GM11168 (cell line): Measurements from ENCODE around the gene PHF14.

Experiments
- in situ Hi-C: fragments of 300-500 bp; cut with MboI; formaldehyde crosslinking; loops from one replicate; pipeline ENCODE4 v1.12.0; 2022; ENCODE audit warnings: low sequenced_read_pairs; ENCODE audit not compliant: unreplicated experiment

PHF14 gene

DNA sequence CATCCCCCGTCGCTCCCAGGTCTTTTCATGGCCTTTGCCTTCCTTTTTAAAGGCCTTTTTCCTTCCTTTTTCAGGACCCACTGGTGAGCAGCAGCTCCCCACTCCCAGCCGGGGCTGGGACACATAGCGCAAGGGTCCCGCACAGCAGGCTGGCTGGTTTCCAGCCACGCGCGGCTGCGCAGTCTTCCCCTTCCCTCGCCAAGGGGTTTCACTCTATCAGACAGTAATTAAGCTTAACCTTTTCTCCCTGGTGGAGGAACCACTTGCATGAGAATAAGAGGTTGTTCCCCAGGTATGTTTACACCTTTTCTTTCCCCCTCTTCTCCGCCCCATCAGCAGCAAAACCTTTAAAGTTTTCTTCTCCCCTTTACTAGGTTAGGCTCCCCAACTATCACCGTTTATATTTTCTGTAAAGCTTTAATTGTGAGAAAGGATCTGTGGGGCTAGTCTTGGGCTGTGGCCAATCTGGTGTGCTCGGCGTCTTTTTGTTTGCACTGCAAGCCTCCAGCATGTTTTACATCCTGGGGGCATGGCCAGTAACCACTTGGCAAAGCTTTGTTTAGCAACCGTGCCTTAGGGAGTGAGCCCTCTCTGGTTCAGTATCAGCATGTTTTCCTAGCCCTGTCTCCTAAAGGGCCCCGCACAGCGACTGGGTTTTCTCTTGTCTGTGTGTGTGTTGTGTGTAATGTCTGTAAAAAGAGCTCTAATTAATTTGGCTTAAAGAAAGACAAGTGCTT, 219.6 kb downstream of the PHF14 start:
- in situ Hi-C loops, result loop anchor here (10.0 kb wide), 1 partner anchor 158 kb away; no protein-coding TSS in a partner anchor

DNA sequence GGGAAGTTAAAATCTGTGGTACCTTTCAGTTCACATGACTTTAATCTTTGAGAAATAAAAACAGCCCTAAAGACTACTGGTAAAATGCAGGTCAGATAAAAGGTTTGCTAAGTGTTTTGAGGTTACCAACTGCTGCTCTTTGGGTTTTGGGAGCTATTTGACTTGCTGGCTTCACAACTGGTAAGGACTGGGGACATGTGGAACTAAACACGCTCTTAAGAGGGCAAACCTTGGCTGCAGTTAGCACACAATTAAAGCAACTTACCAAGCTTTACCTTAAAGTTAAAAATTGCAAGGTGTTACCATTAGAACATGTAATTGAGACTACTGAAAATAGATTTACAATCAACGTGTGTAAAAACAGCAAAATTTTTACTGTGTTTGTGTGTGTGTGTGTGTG, 220.2 kb downstream of the PHF14 start:
- in situ Hi-C loops, result loop anchor here (10.0 kb wide), 1 partner anchor 159 kb away; no protein-coding TSS in a partner anchor

DNA sequence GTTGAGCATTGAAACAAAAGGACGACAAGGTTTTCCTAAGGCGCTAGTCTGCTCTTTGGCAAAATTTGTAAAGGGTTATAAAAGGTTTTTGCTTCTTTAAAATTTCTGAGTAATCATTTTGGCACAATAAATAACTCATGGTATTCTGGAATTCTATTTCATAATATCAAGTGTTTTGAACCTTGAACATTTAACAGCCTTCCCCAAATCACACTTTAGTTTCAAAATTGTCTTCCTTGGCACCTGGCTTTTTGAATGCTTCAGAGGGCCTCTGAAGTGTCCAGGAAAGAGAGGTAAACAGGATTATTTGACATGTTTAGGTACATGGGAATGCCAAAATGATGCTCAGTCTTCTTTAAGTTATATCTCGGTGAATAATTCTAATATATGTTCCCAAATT, 220.8 kb downstream of the PHF14 start:
- in situ Hi-C loops, result loop anchor here (10.0 kb wide), 1 partner anchor 160 kb away; no protein-coding TSS in a partner anchor

DNA sequence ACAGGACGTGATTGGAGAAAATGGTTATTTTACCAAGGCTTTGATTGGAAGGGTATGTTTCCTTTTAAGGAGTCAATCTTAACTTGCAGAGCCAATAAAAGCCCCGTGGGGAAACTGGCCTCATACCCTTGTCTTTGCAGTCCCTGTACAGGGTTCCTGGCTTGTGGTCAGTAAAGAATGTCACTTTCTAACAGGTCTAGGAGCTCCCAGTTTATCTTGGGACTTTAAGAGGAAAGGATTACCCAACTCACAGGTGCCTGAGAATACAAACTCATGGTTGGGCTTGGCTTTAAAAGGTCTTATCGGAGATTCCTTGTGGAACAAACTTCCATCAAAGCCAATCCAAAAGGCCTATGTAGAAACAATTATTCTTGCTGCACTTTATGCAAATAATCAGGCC, 221.8 kb downstream of the PHF14 start:
- in situ Hi-C loops, result loop anchor here (10.0 kb wide), 1 partner anchor 161 kb away; no protein-coding TSS in a partner anchor

DNA sequence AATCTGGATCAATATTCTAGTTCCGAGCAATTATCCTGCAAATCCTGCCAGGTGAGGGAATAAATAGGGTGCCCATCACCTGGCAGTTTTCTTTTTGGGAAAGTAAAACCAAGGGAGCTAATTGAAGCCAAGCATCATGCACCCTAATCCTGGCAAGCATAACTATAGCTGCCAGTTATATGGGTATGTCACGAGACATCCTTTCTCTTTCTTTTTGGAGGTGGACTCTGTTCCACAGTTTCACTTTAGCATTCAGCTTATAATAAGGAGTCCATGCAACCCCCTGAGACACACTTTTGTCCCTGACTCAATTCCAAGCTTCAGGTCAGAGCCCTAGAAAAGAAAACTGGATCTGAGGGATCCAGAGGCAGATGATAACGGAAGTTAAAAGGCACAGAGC, 222.5 kb downstream of the PHF14 start:
- in situ Hi-C loops, result loop anchor here (10.0 kb wide), 1 partner anchor 161 kb away; no protein-coding TSS in a partner anchor

DNA sequence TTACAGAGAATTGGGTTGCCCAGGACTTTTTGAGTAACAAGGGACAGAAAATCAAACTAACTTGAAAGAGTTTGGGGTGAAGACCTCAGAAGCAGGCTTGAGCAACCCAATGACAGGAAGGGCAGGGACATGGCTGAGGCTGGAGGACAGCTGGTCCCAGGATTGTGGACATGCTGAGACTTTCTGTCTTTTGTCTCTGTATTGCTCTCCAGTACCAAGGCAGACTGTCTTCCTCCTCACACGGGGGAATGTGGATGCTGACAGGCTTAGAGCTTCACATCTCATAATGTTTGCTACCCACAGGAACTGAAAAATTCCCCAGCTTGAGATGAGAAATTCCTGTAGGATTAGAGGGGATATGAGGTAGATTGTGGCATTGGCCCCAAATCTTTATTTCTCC, 229.6 kb downstream of the PHF14 start:
- in situ Hi-C loops, result loop anchor here (25.0 kb wide), 1 partner anchor 241 kb away; the partner anchor contains the start of gene PHF14

DNA sequence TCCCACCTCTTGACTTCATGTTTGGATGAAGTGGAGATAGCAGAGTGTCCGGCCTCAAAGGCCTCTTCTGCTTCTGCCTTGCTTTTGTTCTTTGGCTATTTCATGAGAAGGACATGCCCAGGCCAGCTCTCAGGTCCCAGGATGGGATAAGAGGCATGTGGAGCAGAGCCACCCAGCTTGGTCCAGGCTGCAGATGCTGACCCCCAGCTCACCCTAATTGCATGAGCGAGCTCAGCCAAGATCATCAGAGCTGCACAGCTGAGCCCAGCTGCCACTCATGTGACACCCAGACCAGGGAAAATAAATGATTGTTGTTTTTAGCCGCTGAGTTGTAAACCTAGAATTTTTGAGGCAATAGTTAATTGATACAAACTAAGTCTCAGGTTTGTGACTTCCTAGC, 230.0 kb downstream of the PHF14 start:
- in situ Hi-C loops, result loop anchor here (25.0 kb wide), 1 partner anchor 241 kb away; the partner anchor contains the start of gene PHF14

DNA sequence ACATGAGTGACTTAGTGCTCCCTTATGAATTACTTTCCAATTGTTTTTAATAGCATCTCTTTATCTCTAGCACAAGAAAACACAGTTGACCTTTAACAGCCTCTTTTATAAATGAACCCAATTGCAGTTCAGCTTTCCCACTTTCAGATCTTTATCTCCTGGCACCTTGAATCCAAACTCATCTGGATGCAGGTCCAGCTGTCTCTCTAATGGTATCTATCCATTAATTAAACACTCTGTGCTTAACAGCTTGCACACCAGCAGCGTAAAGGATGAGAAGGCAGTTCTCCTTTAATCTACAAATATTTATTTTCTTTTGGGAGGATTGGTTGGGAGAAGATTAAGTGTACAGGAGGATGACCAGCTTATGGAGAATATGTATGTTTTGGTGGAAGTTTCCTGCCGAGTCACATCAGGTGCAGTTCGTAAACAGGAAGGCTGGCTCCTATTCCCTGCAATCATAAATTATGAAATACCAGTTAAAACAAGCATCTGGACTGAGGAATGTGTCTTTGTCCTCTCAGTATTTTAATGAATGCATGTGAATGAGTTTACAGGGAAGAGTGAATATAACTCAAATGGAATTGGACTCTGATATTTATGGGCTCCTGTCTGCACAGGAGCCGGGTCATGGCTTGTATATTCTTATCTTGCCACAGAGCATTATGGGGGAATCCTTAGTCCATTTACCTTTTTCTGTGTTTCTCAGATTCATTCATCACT, 232.7 kb downstream of the PHF14 start:
- in situ Hi-C loops, result loop anchor here (25.0 kb wide), 1 partner anchor 244 kb away; the partner anchor contains the start of gene PHF14

DNA sequence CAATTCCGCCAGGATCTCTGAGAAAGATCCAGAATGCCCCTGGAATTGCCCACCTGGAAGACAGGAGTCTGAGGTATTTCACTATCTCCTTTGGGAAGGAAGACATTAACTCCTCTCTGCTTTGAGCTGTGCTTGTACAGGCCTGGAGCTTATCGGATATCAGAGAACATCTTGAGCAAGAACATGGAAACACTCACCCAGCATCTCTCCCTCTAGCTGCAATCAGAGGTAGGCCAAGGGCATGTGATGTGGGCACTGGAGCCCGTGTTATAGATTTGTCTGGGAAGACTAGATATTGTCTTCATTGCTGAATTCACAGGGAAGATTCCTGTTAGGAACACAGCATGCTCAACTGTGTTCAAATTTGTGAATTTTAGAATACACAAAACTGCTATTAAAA, 233.9 kb downstream of the PHF14 start:
- in situ Hi-C loops, result loop anchor here (25.0 kb wide), 1 partner anchor 245 kb away; the partner anchor contains the start of gene PHF14

DNA sequence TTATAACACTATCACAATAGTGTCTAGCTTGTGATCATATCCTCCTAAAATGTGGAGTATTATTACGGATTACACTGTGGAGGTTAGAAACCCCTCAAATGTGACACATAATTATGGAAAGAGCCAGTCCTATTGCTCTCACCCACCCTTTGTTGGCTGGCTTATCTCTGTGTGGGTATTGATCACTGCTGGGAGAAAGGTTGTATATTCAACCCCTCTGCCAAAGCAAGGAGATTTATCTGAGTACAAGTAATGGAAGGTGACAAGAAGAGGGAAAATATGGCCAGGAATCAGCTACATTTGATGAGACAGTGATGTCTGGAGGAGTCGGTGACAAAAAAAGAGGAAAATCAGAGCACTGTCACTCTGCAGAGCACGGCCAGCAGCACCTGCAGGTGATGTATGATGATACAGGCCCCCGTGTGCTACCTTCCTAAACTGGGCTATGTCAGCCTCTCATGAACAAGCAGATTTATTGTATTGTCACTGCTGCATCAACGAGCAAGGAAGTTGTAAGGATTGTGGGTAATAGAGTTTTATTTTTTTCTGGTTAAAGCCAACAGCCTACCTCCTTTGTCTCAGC, 235.3 kb downstream of the PHF14 start:
- in situ Hi-C loops, result loop anchor here (25.0 kb wide), 1 partner anchor 247 kb away; the partner anchor contains the start of gene PHF14

DNA sequence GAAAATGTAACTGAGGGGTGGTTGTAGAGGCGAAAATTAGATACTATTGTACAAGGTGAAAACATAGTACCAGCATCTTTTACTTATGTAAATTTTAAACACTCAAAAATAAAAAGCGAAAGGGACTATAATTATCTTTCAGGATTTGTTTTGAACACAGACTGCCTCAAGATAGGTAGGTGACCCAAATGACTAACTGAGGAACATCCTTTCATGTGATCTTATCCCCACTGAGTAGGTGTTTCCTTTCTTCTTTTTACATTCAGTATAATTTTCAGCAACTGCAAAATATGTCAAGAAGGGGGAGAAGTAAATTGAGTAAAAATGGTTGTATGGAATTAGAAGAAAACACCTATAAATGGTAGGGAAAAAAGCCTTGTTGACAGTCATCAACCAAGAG, 236.7 kb downstream of the PHF14 start:
- in situ Hi-C loops, result loop anchor here (10.0 to 25.0 kb wide), 2 partner anchors 104 to 248 kb away; partner anchors contain the start of gene PHF14

DNA sequence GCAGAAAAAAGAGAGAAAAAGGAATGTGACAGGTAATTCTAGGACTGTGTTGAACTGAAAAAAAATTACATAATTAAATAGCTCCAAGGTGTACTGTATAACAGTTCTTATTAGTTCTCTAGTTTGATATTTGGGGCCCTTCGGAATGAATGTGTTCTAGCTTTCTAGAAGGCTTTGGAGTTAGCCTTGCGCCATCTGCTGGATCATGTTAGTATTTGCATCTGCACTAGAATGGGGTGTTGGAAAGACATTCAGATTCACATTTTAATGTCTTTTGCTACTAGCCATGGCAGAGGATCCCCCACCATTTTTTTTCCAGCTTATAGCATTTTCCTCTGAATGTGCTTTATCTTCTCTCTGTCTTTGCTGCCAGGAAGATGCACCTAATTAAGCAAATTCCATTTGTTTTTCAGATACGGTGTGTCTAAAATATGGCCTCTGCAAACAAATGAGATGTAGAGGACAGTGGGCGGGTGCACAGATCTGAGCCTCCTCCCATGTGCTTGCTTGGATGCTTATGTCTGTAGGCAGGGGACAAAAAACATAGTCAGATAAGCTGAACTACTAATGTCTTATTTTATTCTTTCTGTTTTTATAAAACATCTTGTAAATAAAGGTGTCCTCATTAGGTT, 238.5 kb downstream of the PHF14 start:
- in situ Hi-C loops, result loop anchor here (10.0 to 25.0 kb wide), 2 partner anchors 103 to 250 kb away; partner anchors contain the start of gene PHF14

DNA sequence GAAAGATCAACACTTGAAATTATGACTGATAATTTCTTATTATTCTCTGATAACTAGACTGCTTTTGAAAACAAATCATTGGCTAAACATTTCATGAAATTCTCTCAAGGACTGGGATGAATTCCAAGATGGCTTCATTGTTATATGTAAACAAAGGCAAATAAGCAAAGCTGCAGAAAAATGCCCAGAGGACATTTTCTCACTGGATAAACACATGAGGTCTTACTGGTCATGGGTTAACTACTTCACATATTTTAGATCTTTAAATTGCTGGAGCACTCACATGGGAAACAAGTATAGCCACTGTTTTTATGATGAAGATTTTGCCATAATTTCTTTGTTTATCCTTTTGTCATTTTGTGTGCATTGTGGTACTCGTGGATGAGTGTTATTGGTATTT, 239.1 kb downstream of the PHF14 start:
- in situ Hi-C loops, result loop anchor here (10.0 to 25.0 kb wide), 2 partner anchors 102 to 251 kb away; partner anchors contain the start of gene PHF14

DNA sequence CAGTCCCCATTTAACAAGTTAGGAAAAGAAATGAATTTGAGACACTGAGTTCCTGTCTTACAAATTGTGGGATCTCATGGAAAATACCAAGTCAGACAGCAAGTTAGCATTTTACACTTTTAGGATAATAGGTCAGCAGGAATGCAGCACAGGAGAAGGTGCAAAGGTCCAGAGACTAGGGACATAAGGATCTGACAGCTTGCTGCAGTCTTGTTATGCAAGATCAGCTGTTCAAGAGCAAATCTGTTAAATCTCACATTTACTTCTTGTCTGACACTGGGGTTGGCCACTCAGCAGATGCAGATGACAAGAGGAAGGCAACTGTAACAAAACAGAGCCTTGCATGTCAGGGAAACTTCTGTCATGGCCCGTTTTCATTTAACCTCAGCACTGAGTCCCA, 239.6 kb downstream of the PHF14 start:
- in situ Hi-C loops, result loop anchor here (10.0 to 25.0 kb wide), 2 partner anchors 102 to 251 kb away; partner anchors contain the start of gene PHF14

DNA sequence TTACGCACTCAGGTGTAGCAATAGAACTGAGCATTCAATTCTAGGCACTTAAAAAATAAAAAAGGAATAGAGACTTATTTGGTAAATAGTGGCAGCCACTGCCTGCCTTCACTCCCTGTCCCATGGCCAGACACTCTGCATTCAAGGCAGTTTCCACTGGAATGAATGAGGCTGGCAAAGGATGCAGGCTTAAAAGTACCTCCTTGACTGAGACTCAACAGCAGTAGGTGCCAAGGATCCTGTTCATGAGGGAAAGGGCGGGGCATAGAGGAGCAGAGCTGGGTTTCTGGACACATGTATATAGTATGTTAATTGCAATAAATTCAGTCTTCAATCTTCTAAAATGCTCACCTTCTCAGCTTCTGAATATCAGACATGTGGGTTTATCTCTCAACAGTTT, 242.6 kb downstream of the PHF14 start:
- in situ Hi-C loops, result loop anchor here (10.0 to 25.0 kb wide), 2 partner anchors 99 to 254 kb away; partner anchors contain the start of gene PHF14

DNA sequence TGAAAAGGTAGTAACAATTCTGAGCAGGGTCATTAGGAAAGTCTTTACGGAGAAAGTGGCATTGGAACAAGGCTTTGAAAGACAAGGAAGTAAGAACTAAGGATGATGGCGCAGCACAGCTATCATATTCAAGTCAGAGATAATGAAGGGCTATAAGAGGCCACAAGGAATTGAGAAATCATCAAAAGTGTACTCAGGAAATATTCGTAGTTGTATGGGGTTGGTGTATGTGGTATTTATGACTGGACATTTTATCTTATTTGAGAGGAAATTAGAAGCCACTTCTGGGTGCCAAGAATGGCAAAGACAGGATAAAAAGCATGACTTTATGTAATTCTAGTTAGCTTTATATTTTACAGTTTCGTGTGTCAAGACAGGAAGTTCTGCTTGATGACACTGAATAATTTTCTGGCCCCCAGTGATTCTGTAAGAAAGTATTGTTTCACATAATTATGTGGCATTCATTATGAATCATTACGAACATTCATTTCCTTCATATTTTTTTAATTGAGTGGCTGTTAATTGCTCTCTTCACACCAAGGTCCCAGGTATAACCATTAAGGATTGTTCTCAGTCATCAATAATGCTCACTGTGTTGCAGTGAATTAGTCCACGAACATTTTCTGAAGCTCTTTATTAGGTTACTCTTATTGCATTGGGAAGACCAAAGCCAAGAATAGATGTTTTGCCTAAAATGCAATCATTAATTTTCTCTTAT, 244.3 kb downstream of the PHF14 start:
- in situ Hi-C loops, result loop anchor here (10.0 to 25.0 kb wide), 2 partner anchors 97 to 256 kb away; partner anchors contain the start of gene PHF14
